GM12878 (cell line): ENCODE measurements around the gene SCLT1. TPM values are rescaled to one million over a fixed set of nuclear protein-coding genes. Genes with fewer than 3 reads are reported as not detected.
A peak's percentile ranks its signal among the peaks of the same experiment; 100 is the strongest.

Experiments
- ASH2L ChIP-seq: fragments of 300-600, 200-600 bp; sonication (generic); IDR thresholded peaks from 2 replicates; pipeline ENCODE4 v1.6.1; 2017; ENCODE audit warnings: low read depth, mild to moderate bottlenecking, borderline replicate concordance
- ATF7 ChIP-seq: fragments of 450-650 bp; IDR thresholded peaks from 2 replicates; pipeline ENCODE4 v1.6.1; 2016; ENCODE audit warnings: low read depth, mild to moderate bottlenecking
- BACH1 ChIP-seq: fragments of 450-650 bp; IDR thresholded peaks from 2 replicates; pipeline ENCODE4 v1.6.1; 2017; ENCODE audit warnings: mild to moderate bottlenecking, borderline replicate concordance
- BRCA1 ChIP-seq: IDR thresholded peaks from 2 replicates; pipeline ENCODE4 v1.6.1; 2011; ENCODE audit warnings: low read depth, low read length, improper control_type of control experiment
- CBX3 ChIP-seq: fragments of 200-600 bp; sonication (generic); IDR thresholded peaks from 2 replicates; pipeline ENCODE4 v1.6.1; 2016; ENCODE audit warnings: low read depth, borderline replicate concordance
- CEBPB ChIP-seq, 2 experiments: fragments of 150-350 bp in 1 of 2; IDR thresholded peaks; 2 replicates each; pipeline ENCODE4 v1.6.1; 2012 to 2014; ENCODE audit warnings: low read depth in 2 of 2, low read length in 2 of 2, borderline replicate concordance in 1 of 2, inconsistent platforms in 1 of 2
- CHD1 ChIP-seq: IDR thresholded peaks from 2 replicates; pipeline ENCODE4 v1.6.1; 2012; ENCODE audit warnings: low read depth, low read length, improper control_type of control experiment
- DPF2 ChIP-seq: fragments of 450-650 bp; IDR thresholded peaks from 2 replicates; pipeline ENCODE4 v1.6.1; 2017; ENCODE audit warnings: mild to moderate bottlenecking
- E2F4 ChIP-seq: IDR thresholded peaks from 2 replicates; pipeline ENCODE4 v1.6.1; 2012; ENCODE audit warnings: low read depth, low read length, improper control_type of control experiment
- ESRRA ChIP-seq: IDR thresholded peaks from 2 replicates; pipeline ENCODE4 v1.6.1; 2012; ENCODE audit warnings: mild to moderate bottlenecking, low read length, improper control_type of control experiment
- ETV6 ChIP-seq, 2 experiments: fragments of 450-650 bp in 1 of 2; IDR thresholded peaks in 1 of 2; conservative IDR thresholded peaks in 1 of 2; 2 replicates each; pipeline ENCODE4 v1.6.1; 2014; ENCODE audit warnings: antibody characterized with exemption in 1 of 2, borderline replicate concordance in 1 of 2, low read depth in 1 of 2, mild to moderate bottlenecking in 1 of 2, moderate library complexity in 1 of 2
- NFYB ChIP-seq: IDR thresholded peaks from 2 replicates; pipeline ENCODE4 v1.6.1; 2011; ENCODE audit warnings: low read depth, mild to moderate bottlenecking, low read length, improper control_type of control experiment, moderate library complexity; ENCODE audit not compliant: insufficient read depth
- NKRF ChIP-seq: fragments of 450-650 bp; conservative IDR thresholded peaks from 2 replicates; pipeline ENCODE4 v1.6.1; 2017; ENCODE audit warnings: mild to moderate bottlenecking, moderate library complexity
- RAD51 ChIP-seq: fragments of 450-650 bp; IDR thresholded peaks from 2 replicates; pipeline ENCODE4 v1.6.1; 2016; ENCODE audit warnings: moderate library complexity, mild to moderate bottlenecking, inconsistent platforms
- RCOR1 ChIP-seq: conservative IDR thresholded peaks from 2 replicates; pipeline ENCODE4 v1.6.1; 2012; ENCODE audit warnings: low read depth, low read length, improper control_type of control experiment
- SMC3 ChIP-seq: IDR thresholded peaks from 2 replicates; pipeline ENCODE4 v1.6.1; 2011; ENCODE audit warnings: low read length, improper control_type of control experiment, borderline replicate concordance
- TAF1 ChIP-seq: IDR thresholded peaks from 2 replicates; pipeline ENCODE4 v1.6.1; 2011; ENCODE audit warnings: mild to moderate bottlenecking, low read depth, low read length, borderline replicate concordance
- TCF12 ChIP-seq: IDR thresholded peaks from 2 replicates; pipeline ENCODE4 v1.6.1; 2011; ENCODE audit warnings: low read depth, mild to moderate bottlenecking, low read length
- TCF3 ChIP-seq: IDR thresholded peaks from 2 replicates; pipeline ENCODE4 v1.6.1; 2012; ENCODE audit warnings: low read depth, mild to moderate bottlenecking, low read length, borderline replicate concordance; ENCODE audit not compliant: insufficient read depth
- ZBTB33 ChIP-seq: fragments of 450-650 bp; IDR thresholded peaks from 2 replicates; pipeline ENCODE4 v1.6.1; 2017; ENCODE audit warnings: mild to moderate bottlenecking
- ZNF207 ChIP-seq: fragments of 450-650 bp; IDR thresholded peaks from 2 replicates; pipeline ENCODE4 v1.6.1; 2014; ENCODE audit warnings: antibody characterized with exemption, mild to moderate bottlenecking, borderline replicate concordance
- ZSCAN29 ChIP-seq: fragments of 450-650 bp; IDR thresholded peaks from 2 replicates; pipeline ENCODE4 v1.6.1; 2017; ENCODE audit warnings: mild to moderate bottlenecking, moderate library complexity
- polyA plus RNA-seq, 11 experiments: library from polyadenylated mRNA; depleted of rRNA in 4 of 11; unstranded in 6 of 11; stranded (reverse) in 5 of 11; fragments of >200 nt; fragmentation: Nextera tagmentation in 4 of 11; fragmentation: Illumina TruSeq in 1 of 11; extraction: Ambion mirVana in 4 of 11; extraction: Trizol in 1 of 11; gene quantifications; 1 replicate in 1 of 11; 2 replicates in 10 of 11; pipeline versions ENCODE4 v1.2.1 to v1.2.3, GENCODE V29; 2011 to 2016; ENCODE audit warnings: inconsistent platforms in 2 of 11, missing spikeins in 2 of 11, low read depth in 1 of 11
- total RNA-seq, 4 experiments: library from RNA; depleted of rRNA in 3 of 4; stranded (reverse); fragments of >200 nt in 3 of 4; fragmentation: Illumina TruSeq in 1 of 4; extraction: Trizol in 1 of 4; gene quantifications; 2 replicates each; pipeline versions ENCODE4 v1.2.1 to v1.2.3, GENCODE V29; 2013 to 2021
- TF ChIP-seq, protein P1 (sequence below): IDR thresholded peaks from 2 replicates; pipeline ENCODE4 v1.6.1; 2011; ENCODE audit warnings: mild to moderate bottlenecking, low read depth, low read length, moderate library complexity; ENCODE audit not compliant: insufficient replicate concordance

SCLT1 gene
- total and polyA plus RNA-seq, 10 of the 15 experiments (the other 5 are each of a cell fraction or from before 2014, with no cell fraction given), result 7.8 to 31.4 (median 19.6) TPM

GRCh38 chr4:128913228-128913627 is 180.1 kb downstream of the SCLT1 start (continued):
- peak; percentile 68; the same call in 1 of the 2 replicates for TF ChIP-seq TCF12
- no peak for TF ChIP-seq ESRRA
- no peak for TF ChIP-seq E2F4
- no peak for TF ChIP-seq ASH2L
- TF ChIP-seq ZSCAN29, result no peak
- no peak for TF ChIP-seq RCOR1
- TF ChIP-seq, protein P1, sequence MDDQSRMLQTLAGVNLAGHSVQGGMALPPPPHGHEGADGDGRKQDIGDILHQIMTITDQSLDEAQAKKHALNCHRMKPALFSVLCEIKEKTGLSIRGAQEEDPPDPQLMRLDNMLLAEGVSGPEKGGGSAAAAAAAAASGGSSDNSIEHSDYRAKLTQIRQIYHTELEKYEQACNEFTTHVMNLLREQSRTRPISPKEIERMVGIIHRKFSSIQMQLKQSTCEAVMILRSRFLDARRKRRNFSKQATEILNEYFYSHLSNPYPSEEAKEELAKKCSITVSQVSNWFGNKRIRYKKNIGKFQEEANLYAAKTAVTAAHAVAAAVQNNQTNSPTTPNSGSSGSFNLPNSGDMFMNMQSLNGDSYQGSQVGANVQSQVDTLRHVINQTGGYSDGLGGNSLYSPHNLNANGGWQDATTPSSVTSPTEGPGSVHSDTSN, result no peak
- TF ChIP-seq NFYB, result no peak
- TF ChIP-seq TAF1, result no peak
- no peak for TF ChIP-seq ZNF207
- TF ChIP-seq CBX3, result no peak
- peak; percentile 60; the same call in 1 of the 2 replicates for TF ChIP-seq ATF7
- no peak for TF ChIP-seq BRCA1
- TF ChIP-seq SMC3, result no peak; the same call in 1 of the 2 replicates
- TF ChIP-seq CEBPB (IDR thresholded peaks at IDR 0.05; ENCODE audit: borderline replicate concordance in 1 of 2, low read depth in 2 of 2, low read length in 2 of 2), result no peak
- TF ChIP-seq NKRF, result no peak
- no peak for TF ChIP-seq RAD51
- TF ChIP-seq ETV6 (conservative IDR thresholded peaks at IDR 0.05 in 1 of 2, IDR thresholded peaks at IDR 0.05 in 1 of 2; ENCODE audit: borderline replicate concordance in 1 of 2, low read depth in 1 of 2), result no peak
- TF ChIP-seq DPF2, result no peak
- no peak for TF ChIP-seq CHD1
- TF ChIP-seq BACH1, result no peak
- TF ChIP-seq ZBTB33, result no peak
- no peak for TF ChIP-seq TCF3
